Measurements from ENCODE around the gene FOXJ2. TPM values are rescaled to one million over a fixed set of nuclear protein-coding genes. Genes with fewer than 3 reads are reported as not detected.

Gene FOXJ2
- total RNA-seq, 6 experiments from 2014 or later: 4.4 to 5.7 (median 4.8) TPM

DNA sequence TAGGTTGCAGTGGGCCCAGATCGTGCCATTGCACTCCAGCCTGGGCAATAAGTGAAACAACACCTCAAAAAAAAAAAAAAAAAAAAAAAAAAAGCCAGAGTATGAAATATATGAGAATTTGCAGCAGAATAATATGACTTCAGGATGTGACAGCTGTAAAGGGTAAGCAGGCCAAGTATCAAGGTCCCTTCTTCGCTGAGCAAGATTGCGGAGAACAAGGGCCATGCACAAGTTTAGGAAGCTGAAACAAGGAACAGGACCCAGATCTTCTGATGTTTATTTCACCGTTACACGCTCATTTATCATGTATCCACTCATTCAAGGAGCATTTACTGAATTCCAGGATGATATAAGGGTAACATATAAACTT is 659 bp upstream of the FOXJ2 start:
- 33% methylated on average over 3 of the region's 5 CpGs for WGBS (ENCODE audit: insufficient coverage, low coverage, low lambda C conversion rate, missing lambda C conversion rate)
- ATAC-seq (no peak), DNase-seq (no peak)
- H3K27me3 ChIP-seq: no peaks in the 10 kb centered on the region
- peak overlapping the region; percentile 70 to 98 (median 97) for H3K4me3 ChIP-seq
- H3K4me1 ChIP-seq: peaks cover 0 to 37% (median 7%) of the 10 kb centered on the region in 4 donors
- H3K9me3 ChIP-seq: no peaks in the 10 kb centered on the region
- peak overlapping the region; percentile 80 to 94 (median 93) for H3K27ac ChIP-seq
- intact Hi-C loops (cut with DNase I): loop anchor here in 1 of 2 donors (10.0 kb wide), 1 partner anchor 53 kb away; the partner anchor contains the start of gene NECAP1
- no peaks in the 10 kb centered on the region for H3K36me3 ChIP-seq
- TF ChIP-seq POLR2A (IDR thresholded peaks at IDR 0.05) (no peak), CTCF (IDR thresholded peaks at IDR 0.05) (no peak)

- peak; percentile 21 to 57 (median 40) for ATAC-seq
- H3K9me3 ChIP-seq: no peaks in the 10 kb centered on the region
- WGBS (ENCODE audit: insufficient coverage, low coverage, low lambda C conversion rate, missing lambda C conversion rate): 16% methylated on average over 3 of the region's 17 CpGs
Observed at GRCh38 chr12:8033153-8034044, 883 bp downstream of the FOXJ2 start.

GRCh38 chr12:8034802-8035201 is 2.3 kb downstream of the FOXJ2 start:
- Histone ChIP-seq H3K4me1 (peaks cover 0 to 46% (median 12%) of the 10 kb centered on the region in 4 donors), H3K9me3 (no peaks in the 10 kb centered on the region), H3K27me3 (no peaks in the 10 kb centered on the region), H3K27ac (no peak overlapping the region), H3K4me3 (no peak overlapping the region), H3K36me3 (peaks cover 0 to 3% (median 0%) of the 10 kb centered on the region in 4 donors)
- DNase-seq (no peak), ATAC-seq (no peak)
- intact Hi-C loops (cut with DNase I): loop anchor here in 1 of 2 donors (10.0 kb wide), 1 partner anchor 50 kb away; the partner anchor contains the start of gene NECAP1
- TF ChIP-seq POLR2A (IDR thresholded peaks at IDR 0.05): no peak
- TF ChIP-seq CTCF (IDR thresholded peaks at IDR 0.05): no peak

More at GRCh38 chr12:8033153-8034044, 883 bp downstream of the FOXJ2 start:
- Histone ChIP-seq H3K36me3 (no peaks in the 10 kb centered on the region), H3K27me3 (no peaks in the 10 kb centered on the region), H3K4me1 (peaks cover 0 to 41% (median 10%) of the 10 kb centered on the region in 4 donors), H3K27ac (peak overlapping the region; percentile 80 to 94 (median 93)), H3K4me3 (peak overlapping the region; percentile 70 to 98 (median 97))
- intact Hi-C loops (cut with DNase I): loop anchor here in 1 of 2 donors (10.0 kb wide), 1 partner anchor 51 kb away; the partner anchor contains the start of gene NECAP1
- TF ChIP-seq POLR2A (IDR thresholded peaks at IDR 0.05) (no peak), CTCF (IDR thresholded peaks at IDR 0.05) (no peak)
- DNase-seq: peak in 2 of 3 donors; percentile 51 to 61

DNA sequence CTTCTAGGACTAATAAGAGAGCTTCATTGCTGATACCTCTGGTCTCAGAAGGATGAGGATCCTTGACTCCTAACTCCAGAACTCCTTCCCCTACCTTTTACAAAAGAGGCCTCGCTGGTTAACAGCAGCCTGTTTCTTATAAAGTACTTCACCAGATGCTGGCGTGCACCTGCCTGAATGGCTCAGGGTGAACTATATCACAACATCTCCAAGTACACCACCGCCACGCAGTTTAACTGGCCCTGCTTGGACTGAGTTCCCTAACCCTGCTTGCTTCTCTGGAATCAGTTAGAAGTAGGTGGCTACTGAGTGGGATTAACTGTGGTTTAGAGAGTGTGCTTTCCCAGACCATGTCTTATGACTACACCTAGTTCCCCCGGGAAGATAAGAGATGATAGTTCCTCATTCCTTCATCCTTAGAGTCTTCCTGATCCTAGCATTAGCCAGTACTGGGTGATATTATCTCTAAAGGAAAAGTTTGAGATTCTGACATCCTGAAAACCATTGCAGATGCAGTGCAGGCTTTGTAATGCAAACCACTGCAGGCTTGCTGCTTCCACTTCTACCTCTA is 3.0 kb downstream of the FOXJ2 start:
- DNase-seq (no peak), ATAC-seq (no peak)
- Histone ChIP-seq H3K9me3 (no peaks in the 10 kb centered on the region), H3K27ac (no peak overlapping the region), H3K27me3 (no peaks in the 10 kb centered on the region), H3K4me3 (no peak overlapping the region), H3K36me3 (peaks cover 0 to 10% (median 3%) of the 10 kb centered on the region in 4 donors), H3K4me1 (peaks cover 0 to 46% (median 12%) of the 10 kb centered on the region in 4 donors)
- whole genome bisulfite sequencing (ENCODE audit: insufficient coverage, low coverage, low lambda C conversion rate, missing lambda C conversion rate): 82% methylated on average over 5 of the region's 5 CpGs
- intact Hi-C loops (cut with DNase I): loop anchor here in 1 of 2 donors (10.0 kb wide), 1 partner anchor 49 kb away; the partner anchor contains the start of gene NECAP1
- TF ChIP-seq CTCF (IDR thresholded peaks at IDR 0.05) (no peak), POLR2A (IDR thresholded peaks at IDR 0.05) (no peak)

Data from right lobe of liver (tissue), 6 donors.